Thyroid gland (tissue), 4 donors: ENCODE data around the gene ACSF3. TPM values are rescaled to one million over a fixed set of nuclear protein-coding genes. Genes with fewer than 3 reads are reported as not detected.

Experiments used
- DNase-seq, 2 donors: peaks; one replicate each; pipeline ENCODE4 v3.0.0-alpha.2; 2019
- H3K27ac ChIP-seq, 3 donors: fragments of 200-600 bp; sonication (generic); 1 replicate in 2 of 3; 2 replicates in 1 of 3; pipeline ENCODE4 v1.5.1; 2016 to 2019; ENCODE audit warnings: mild to moderate bottlenecking in 1 of 3, moderate library complexity in 1 of 3
- H3K27me3 ChIP-seq: fragments of 200-600 bp; sonication (generic); one replicate; pipeline ENCODE4 v1.5.1; 2019
- H3K36me3 ChIP-seq, 2 donors: fragments of 200-600 bp; sonication (generic); one replicate each; pipeline ENCODE4 v1.5.1; 2016 to 2019
- H3K4me1 ChIP-seq, 2 donors: fragments of 200-600 bp; sonication (generic); one replicate each; pipeline ENCODE4 v1.5.1; 2017 to 2019
- H3K4me3 ChIP-seq, 3 donors: fragments of 200-600 bp; sonication (generic); replicated peaks in 1 of 3; 1 replicate in 2 of 3; 2 replicates in 1 of 3; pipeline ENCODE4 v1.5.1; 2016; ENCODE audit warnings: mild to moderate bottlenecking in 1 of 3
- H3K9me3 ChIP-seq: fragments of 200-600 bp; sonication (generic); one replicate; pipeline ENCODE4 v1.5.1; 2017
- POLR2A ChIP-seq, 2 donors: fragments of 450-650 bp; IDR thresholded peaks; one replicate each; pipeline ENCODE4 v1.6.1; 2017; ENCODE audit warnings: antibody characterized with exemption in 2 of 2, mild to moderate bottlenecking in 2 of 2, moderate library complexity in 1 of 2
- whole genome bisulfite sequencing, 2 donors: methylation state at CpG; one replicate each; pipeline ENCODE4 v1.1.5; 2017; 5-methylcytosine and 5-hydroxymethylcytosine counted together
- intact Hi-C: fragments of 100-400 bp; cut with DNase I; formaldehyde crosslinking; loops from one replicate; pipeline ENCODE4 v1.15.1; 2023
- total RNA-seq, 4 donors: library from RNA; depleted of rRNA; stranded (reverse); fragments of >200 nt; gene quantifications; one replicate each; pipeline ENCODE4 v1.2.3, GENCODE V29; 2016
- TF ChIP-seq, protein P1 (sequence below), 6 experiments: fragments of 200-600 bp in 3 of 6; fragments of 450-650 bp in 3 of 6; sonication (generic) in 3 of 6; IDR thresholded peaks; one replicate each; pipeline ENCODE4 v1.5.1; 2016 to 2019; ENCODE audit warnings: antibody characterized with exemption in 6 of 6, mild to moderate bottlenecking in 2 of 6, inconsistent platforms in 1 of 6, moderate library complexity in 1 of 6

The ACSF3 gene
- total RNA-seq, 4 donors from 2014 or later: 30.1 to 51.2 (median 33.4) TPM

DNA sequence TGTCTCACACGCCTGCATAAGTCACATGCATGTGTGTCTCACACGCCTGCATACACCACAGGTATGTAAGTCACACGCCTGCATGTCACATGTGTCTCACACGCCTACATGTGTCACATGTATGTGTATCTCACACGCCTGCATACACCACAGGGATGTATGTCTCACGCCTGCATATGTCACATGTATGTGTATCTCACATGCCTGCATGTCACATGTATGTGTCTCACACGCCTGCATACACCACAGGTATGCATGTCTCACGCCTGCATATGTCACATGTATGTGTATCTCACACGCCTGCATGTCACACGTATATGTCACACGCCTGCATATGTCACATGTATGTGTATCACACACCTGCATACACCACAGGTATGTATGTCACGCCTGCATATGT lies 64.1 kb downstream of the ACSF3 start:
- H3K9me3 ChIP-seq: no peaks in the 10 kb centered on the region
- 93 to 97% methylated on average over 12 of the region's 12 CpGs for WGBS, 2 donors

DNA sequence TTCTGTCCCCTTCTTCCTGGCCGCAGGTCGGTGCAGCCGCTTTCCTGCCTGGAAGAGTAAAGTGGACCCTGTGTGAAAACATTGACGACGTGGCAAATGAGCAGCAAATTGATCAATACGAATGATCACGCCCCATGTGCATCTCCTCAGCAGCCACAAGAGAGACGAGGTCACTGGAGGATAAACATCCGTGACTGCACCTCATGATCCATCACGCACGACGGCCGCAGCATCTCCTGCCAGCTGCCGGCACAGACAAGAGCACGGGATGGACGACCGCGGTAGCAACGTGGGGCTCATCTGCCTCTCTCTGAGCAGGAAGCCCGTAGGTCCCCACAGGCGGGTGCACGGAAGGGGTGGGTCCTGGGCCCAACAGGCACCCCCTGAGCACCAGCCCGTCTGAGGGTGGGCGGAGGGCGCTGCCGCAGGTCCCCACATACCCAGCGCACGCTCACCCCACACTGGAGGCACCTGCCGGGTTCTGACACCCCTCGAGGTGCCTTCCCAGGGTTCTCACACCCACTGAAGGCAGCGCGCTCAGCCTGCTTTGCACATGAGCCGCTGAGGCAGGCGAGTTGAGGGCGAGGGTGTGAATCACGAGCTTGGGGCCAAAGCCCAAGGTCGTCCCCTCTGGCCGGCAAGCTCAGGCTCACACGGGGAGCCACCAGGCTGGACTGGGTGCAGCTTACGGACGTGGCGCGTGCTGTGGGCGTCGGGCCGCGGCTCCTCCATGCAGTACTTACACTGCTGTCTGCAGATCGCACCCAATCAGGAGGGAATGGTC lies 65.6 kb downstream of the ACSF3 start:
- DNase-seq: no peak
- H3K4me3 ChIP-seq: no peak overlapping the region
- WGBS, 2 donors: 86 to 89% methylated on average over 16 to 38 of the region's 48 CpGs
- H3K27me3 ChIP-seq: no peaks in the 10 kb centered on the region
- H3K27ac ChIP-seq: no peak overlapping the region
- intact Hi-C loops: no loop called here
- H3K36me3 ChIP-seq: no peaks in the 10 kb centered on the region
- no peaks in the 10 kb centered on the region for H3K9me3 ChIP-seq
- peaks cover 14 to 20% of the 10 kb centered on the region in 2 donors for H3K4me1 ChIP-seq
- TF ChIP-seq, protein P1, sequence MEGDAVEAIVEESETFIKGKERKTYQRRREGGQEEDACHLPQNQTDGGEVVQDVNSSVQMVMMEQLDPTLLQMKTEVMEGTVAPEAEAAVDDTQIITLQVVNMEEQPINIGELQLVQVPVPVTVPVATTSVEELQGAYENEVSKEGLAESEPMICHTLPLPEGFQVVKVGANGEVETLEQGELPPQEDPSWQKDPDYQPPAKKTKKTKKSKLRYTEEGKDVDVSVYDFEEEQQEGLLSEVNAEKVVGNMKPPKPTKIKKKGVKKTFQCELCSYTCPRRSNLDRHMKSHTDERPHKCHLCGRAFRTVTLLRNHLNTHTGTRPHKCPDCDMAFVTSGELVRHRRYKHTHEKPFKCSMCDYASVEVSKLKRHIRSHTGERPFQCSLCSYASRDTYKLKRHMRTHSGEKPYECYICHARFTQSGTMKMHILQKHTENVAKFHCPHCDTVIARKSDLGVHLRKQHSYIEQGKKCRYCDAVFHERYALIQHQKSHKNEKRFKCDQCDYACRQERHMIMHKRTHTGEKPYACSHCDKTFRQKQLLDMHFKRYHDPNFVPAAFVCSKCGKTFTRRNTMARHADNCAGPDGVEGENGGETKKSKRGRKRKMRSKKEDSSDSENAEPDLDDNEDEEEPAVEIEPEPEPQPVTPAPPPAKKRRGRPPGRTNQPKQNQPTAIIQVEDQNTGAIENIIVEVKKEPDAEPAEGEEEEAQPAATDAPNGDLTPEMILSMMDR (IDR thresholded peaks at IDR 0.05): no peak
- no peak for TF ChIP-seq POLR2A (IDR thresholded peaks at IDR 0.05)

More for the DNA sequence above, 64.1 kb downstream of the ACSF3 start:
- Histone ChIP-seq H3K4me1 (peaks cover 14 to 20% of the 10 kb centered on the region in 2 donors), H3K4me3 (no peak overlapping the region), H3K27ac (no peak overlapping the region), H3K36me3 (no peaks in the 10 kb centered on the region), H3K27me3 (no peaks in the 10 kb centered on the region)
- no peak for DNase-seq
- intact Hi-C loops: no loop called here
- TF ChIP-seq POLR2A (IDR thresholded peaks at IDR 0.05): no peak
- TF ChIP-seq, protein P1 (IDR thresholded peaks at IDR 0.05): no peak

- intact Hi-C loops: no loop called here
- H3K27ac ChIP-seq: no peak overlapping the region
- H3K36me3 ChIP-seq: no peaks in the 10 kb centered on the region
- no peaks in the 10 kb centered on the region for H3K27me3 ChIP-seq
- DNase-seq: no peak
- H3K4me3 ChIP-seq: no peak overlapping the region
- no peak for TF ChIP-seq POLR2A (IDR thresholded peaks at IDR 0.05)
- TF ChIP-seq, protein P1 (IDR thresholded peaks at IDR 0.05): no peak
- no peaks in the 10 kb centered on the region for H3K9me3 ChIP-seq
- H3K4me1 ChIP-seq: peaks cover 10 to 14% of the 10 kb centered on the region in 2 donors
- WGBS, 2 donors: 87 to 92% methylated on average over 13 to 15 of the region's 20 CpGs
These were observed 66.2 kb downstream of the ACSF3 start for GRCh38 chr16:89159850-89160354.

- no peak for DNase-seq
- Histone ChIP-seq H3K27me3 (no peaks in the 10 kb centered on the region), H3K4me3 (no peak overlapping the region), H3K36me3 (no peaks in the 10 kb centered on the region), H3K27ac (no peak overlapping the region), H3K9me3 (no peaks in the 10 kb centered on the region), H3K4me1 (peaks cover 0 to 2% of the 10 kb centered on the region in 2 donors)
- TF ChIP-seq, protein P1 (IDR thresholded peaks at IDR 0.05): no peak
- no peak for TF ChIP-seq POLR2A (IDR thresholded peaks at IDR 0.05)
- 87% methylated on average over 11 to 21 of the region's 29 CpGs for WGBS, 2 donors
- intact Hi-C loops: no loop called here
These were observed 67.5 kb downstream of the ACSF3 start for GRCh38 chr16:89160977-89161701.
